Hematopoietic multipotent progenitor cell treated with erythropoietin and hydrocortisone succinate and interleukin-3 and kit ligand, for 17 days (in vitro differentiated cells): ENCODE data around the gene CDH1.
A peak's percentile ranks its signal among the peaks of the same experiment; 100 is the strongest.
"Not testable (repeated sequence)": the region's sequence is repeated elsewhere in the genome, so short reads cannot be mapped to it uniquely, and the experiment has no call there.

Experiments
- DNase-seq: peaks from one replicate; pipeline ENCODE4 v3.0.0-alpha.2; 2015; ENCODE audit warnings: low spot score

CDH1 gene

DNA sequence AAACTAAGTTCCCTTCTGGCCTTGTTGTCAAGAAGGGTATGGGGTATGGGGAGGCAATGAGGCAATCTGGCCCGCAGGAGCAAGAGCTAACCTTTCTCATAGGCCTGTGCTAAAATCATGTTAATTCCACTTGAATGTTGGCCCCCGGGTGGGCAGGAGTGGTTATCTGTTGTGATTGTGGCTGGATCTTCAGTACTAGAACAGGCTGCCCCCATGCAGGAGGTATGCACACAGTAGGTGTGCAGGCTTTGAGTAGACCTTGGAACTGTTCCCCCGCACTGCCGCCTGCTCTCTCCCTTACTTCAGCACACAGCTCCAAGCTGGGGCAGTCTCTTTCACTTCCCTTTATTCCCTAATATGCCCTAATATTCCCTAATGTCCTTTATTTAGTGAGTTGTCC, 53.9 kb downstream of the CDH1 start:
- DNase-seq = no peak

- DNase-seq = peak; percentile 41
Observed at GRCh38 chr16:68792465-68793324, 55.6 kb downstream of the CDH1 start.

DNA sequence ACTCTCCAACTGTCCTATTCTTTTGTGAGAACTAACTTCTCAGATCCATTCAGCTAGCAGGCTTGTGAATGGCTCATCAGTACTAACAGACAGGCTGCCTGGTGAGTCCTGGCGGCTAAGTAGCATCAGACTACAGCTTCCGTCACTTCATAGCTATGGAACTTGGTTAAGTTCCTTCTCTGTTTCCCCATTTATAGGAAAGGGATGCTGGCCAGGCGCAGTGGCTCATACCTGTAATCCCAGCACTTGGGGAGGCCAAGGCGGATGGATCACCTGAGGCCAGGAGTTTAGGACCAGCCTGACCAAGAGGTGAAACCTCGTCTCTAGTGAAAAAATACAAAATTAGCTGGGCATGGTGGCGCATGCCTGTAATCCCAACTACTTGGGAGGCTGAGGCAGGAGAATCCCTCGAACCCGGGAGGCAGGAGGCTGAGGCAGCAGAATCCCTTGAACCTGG, 56.3 kb downstream of the CDH1 start:
- DNase-seq = no peak

GRCh38 chr16:68798398-68798797, 61.3 kb downstream of the CDH1 start:
- DNase-seq = no peak

DNA sequence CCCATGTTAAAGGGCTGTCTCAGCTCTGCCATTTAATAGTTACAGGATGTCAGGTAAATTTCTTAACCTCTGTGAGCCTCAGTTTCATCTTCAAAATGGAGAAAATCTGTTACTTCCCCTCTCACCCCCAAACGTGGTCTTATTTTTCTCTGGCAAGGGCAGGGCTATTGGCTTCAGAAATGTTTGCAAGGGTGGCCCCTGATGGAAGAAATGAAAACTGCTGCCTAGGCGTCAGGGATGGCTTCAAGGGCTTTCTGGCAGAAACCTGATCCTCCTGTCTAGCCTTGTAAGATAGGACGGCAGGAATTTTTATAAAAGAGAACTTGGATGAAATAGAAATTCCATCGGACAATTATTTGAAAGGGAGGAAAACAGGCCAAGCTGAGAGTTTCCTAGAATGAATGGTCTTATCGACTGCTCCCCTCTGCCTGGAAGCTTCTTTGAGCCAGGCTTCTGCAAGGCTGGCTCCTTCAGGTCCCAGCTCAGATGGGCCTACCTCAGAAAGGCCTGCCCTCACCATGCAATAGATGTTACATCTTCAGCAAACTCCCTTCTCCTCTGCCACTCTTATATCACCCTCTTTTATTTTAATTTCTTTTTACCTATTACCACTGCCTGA, 63.3 kb downstream of the CDH1 start:
- DNase-seq = peak; percentile 84

DNA sequence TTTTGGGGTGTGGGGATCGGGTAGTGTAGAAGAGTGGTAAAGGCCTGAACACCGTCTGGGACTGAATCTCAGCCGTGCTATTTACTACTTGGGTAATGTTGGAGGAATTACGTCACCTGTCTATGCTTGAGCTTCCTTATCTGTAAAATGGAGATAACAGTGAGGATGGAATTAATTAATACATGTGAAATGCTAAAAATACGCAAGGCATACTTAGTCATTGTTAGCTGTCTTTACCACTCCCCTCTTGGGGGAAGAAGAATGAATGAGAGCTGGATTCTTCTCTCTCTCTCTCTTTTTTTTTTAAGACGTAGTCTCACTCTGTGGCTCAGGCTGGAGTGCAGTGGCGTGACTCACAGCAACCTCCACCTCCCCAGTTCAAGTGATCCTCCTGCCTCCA, 65.1 kb downstream of the CDH1 start:
- no peak for DNase-seq

- no peak for DNase-seq
Observed at GRCh38 chr16:68806422-68806821, 69.3 kb downstream of the CDH1 start.

DNA sequence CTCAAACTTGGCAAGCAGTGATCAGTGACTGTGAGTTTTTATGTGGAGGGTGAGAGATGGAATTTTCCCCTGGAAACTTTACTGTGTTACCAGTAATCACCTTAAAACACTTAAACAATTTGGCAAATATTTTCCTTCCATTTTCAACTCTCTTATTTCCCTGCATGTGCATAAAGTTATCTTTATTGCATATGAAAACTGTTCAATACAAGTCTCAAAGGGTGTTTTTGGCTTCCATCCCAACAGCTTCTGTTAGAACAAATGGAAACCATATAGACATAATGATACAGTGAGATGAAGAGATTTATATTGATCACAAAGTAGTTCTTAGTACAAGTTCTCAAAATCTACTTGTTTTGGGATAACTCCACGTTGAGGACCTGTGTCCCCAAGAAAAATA, 69.9 kb downstream of the CDH1 start:
- DNase-seq = no peak

- no peak for DNase-seq
Observed at GRCh38 chr16:68814516-68814915, 77.4 kb downstream of the CDH1 start.

GRCh38 chr16:68823401-68824135, 86.5 kb downstream of the CDH1 start:
- no peak for DNase-seq

DNA sequence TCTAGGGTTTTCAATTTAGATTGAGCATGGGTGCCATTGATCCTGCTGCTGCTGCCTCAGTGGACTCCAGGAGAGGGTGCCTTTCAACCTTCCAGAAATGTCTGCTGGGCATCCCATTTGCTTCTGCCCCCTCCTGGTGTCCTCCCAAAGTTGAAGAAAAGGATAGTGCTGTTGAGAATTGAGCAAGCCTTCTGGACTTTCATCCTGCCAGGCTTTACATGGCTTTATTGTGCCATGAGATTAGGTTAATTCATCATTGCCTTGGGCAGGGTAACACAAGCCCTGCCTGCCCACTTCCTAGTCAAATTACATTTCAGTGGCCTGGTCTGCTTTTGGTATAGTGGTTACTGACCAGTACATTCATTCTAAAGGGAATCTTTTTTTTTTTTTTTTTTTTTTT, 88.3 kb downstream of the CDH1 start:
- no peak for DNase-seq

- no peak for DNase-seq
Observed at GRCh38 chr16:68826652-68827051, 89.6 kb downstream of the CDH1 start.

- no peak for DNase-seq
Observed at GRCh38 chr16:68833251-68833650, 96.2 kb downstream of the CDH1 start.

GRCh38 chr16:68834550-68834949, 97.5 kb downstream of the CDH1 start:
- DNase-seq = no peak

- no peak for DNase-seq
Observed at GRCh38 chr16:68835970-68836369, 98.9 kb downstream of the CDH1 start.

DNA sequence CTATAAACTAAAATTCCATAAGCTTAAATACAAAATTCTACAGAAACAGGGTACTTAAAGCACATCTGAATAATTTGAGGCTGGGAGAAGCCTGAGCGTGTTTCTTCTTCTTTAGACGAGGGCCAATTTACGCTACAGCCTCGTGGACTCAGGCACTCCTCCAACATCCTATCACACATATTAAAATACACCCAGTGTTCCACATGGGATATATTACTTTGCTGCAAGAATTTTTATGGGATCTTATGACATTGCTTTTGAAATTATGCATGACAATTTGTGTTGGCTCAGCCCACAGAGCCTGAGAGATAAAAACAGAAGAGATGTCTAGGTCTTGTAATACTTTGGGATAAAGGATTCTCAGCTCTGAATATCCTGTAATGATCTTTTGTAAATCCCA, 102.7 kb downstream of the CDH1 start:
- no peak for DNase-seq

- not testable (repeated sequence) for DNase-seq
Observed at GRCh38 chr16:68842964-68843481, 105.9 kb downstream of the CDH1 start.

GRCh38 chr16:68843482-68844210, 106.6 kb downstream of the CDH1 start, which contains the start of gene TANGO6:
TANGO6 (plus strand) TSS chr16:68843531; CDS start chr16:68843618, 87 bp downstream.
- peak; percentile 90 for DNase-seq

GRCh38 chr16:68844211-68844564, 107.1 kb downstream of the CDH1 start:
- DNase-seq = no peak

- no peak for DNase-seq
Observed at GRCh38 chr16:68848786-68849185, 111.7 kb downstream of the CDH1 start.

DNA sequence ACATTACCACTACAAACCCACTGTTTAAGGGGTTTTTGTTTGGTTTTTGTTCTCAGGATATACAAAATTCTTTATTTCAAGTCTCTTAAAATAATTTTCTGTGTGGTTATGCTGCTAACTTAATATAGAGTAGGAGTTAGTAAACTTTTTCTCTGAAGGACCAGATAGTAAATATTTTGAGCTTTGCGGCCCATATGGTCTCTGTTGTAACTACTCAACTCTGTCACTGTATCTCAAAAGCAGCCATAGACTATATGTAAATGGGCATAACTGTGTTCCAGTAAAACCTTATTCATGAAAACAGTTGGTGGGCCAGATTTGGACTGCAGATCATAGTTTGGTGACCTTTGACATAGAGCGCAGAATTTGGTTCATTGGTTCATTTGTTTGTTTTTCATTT, 113.4 kb downstream of the CDH1 start:
- no peak for DNase-seq

GRCh38 chr16:68851601-68852000, 114.5 kb downstream of the CDH1 start:
- DNase-seq = no peak
